ENCODE data around the gene DTD1. TPM values are rescaled to one million over a fixed set of nuclear protein-coding genes. Genes with fewer than 3 reads are reported as not detected.

The DTD1 gene
- total RNA-seq, 1 experiment from 2014 or later, result 16.6 TPM

- CTCF ChIA-PET, result no interaction called here
Measured at GRCh38 chr20:18788021-18788420, 200.2 kb downstream of the DTD1 start.

GRCh38 chr20:18790787-18791186, 202.9 kb downstream of the DTD1 start:
- POLR2A ChIA-PET (ENCODE audit: low non-redundant PET), result no interaction called here
- Histone ChIP-seq H3K27me3 (replicated peaks; ENCODE audit: insufficient read depth, low read depth, low read length, poor library complexity) (peaks cover 23% of the 10 kb centered on the region), H3K4me1 (ENCODE audit: insufficient read depth, low read length, poor library complexity, severe bottlenecking) (peaks cover 4% of the 10 kb centered on the region), H3K9me3 (ENCODE audit: low read depth, low read length, poor library complexity, severe bottlenecking) (no peaks in the 10 kb centered on the region), H3K27ac (ENCODE audit: low read depth, low read length, poor library complexity, severe bottlenecking) (no peak overlapping the region), H3K4me3 (ENCODE audit: low read depth, low read length, poor library complexity, severe bottlenecking) (no peak overlapping the region), H3K36me3 (ENCODE audit: insufficient read depth, low read length, poor library complexity, severe bottlenecking) (no peaks in the 10 kb centered on the region)
- CTCF ChIA-PET, result no interaction called here
- DNase-seq (ENCODE audit: low spot score), result no peak
- intact Hi-C loops (cut with micrococcal nuclease; ENCODE audit: unreplicated experiment), result no loop called here
- TF ChIP-seq CTCF (conservative IDR thresholded peaks at IDR 0.05; ENCODE audit: low read depth, low read length) (no peak), EZH2 (IDR thresholded peaks at IDR 0.05; ENCODE audit: borderline replicate concordance, low read depth, low read length, poor library complexity, severe bottlenecking) (no peak)
- BruUV-seq (replicated peaks), result no TSS peak

More at GRCh38 chr20:18788021-18788420, 200.2 kb downstream of the DTD1 start:
- DNase-seq (ENCODE audit: low spot score), result no peak
- no peak overlapping the region for H3K4me3 ChIP-seq (ENCODE audit: low read depth, low read length, poor library complexity, severe bottlenecking)
- POLR2A ChIA-PET (ENCODE audit: low non-redundant PET), result no interaction called here
- no peak for TF ChIP-seq CTCF (conservative IDR thresholded peaks at IDR 0.05; ENCODE audit: low read depth, low read length)
- TF ChIP-seq EZH2 (IDR thresholded peaks at IDR 0.05; ENCODE audit: borderline replicate concordance, low read depth, low read length, poor library complexity, severe bottlenecking), result no peak
- H3K27ac ChIP-seq (ENCODE audit: low read depth, low read length, poor library complexity, severe bottlenecking), result no peak overlapping the region
- H3K9me3 ChIP-seq (ENCODE audit: low read depth, low read length, poor library complexity, severe bottlenecking), result no peaks in the 10 kb centered on the region
- H3K27me3 ChIP-seq (replicated peaks; ENCODE audit: insufficient read depth, low read depth, low read length, poor library complexity), result peaks cover 30% of the 10 kb centered on the region
- no peaks in the 10 kb centered on the region for H3K36me3 ChIP-seq (ENCODE audit: insufficient read depth, low read length, poor library complexity, severe bottlenecking)
- BruUV-seq (replicated peaks), result no TSS peak
- H3K4me1 ChIP-seq (ENCODE audit: insufficient read depth, low read length, poor library complexity, severe bottlenecking), result no peaks in the 10 kb centered on the region
- intact Hi-C loops (cut with micrococcal nuclease; ENCODE audit: unreplicated experiment), result no loop called here

GRCh38 chr20:18793625-18794427, 206.0 kb downstream of the DTD1 start:
- BruUV-seq (replicated peaks), result no TSS peak
- Histone ChIP-seq H3K9me3 (ENCODE audit: low read depth, low read length, poor library complexity, severe bottlenecking) (no peaks in the 10 kb centered on the region), H3K27ac (ENCODE audit: low read depth, low read length, poor library complexity, severe bottlenecking) (peak overlapping the region; percentile 72), H3K4me1 (ENCODE audit: insufficient read depth, low read length, poor library complexity, severe bottlenecking) (peaks cover 4% of the 10 kb centered on the region), H3K36me3 (ENCODE audit: insufficient read depth, low read length, poor library complexity, severe bottlenecking) (no peaks in the 10 kb centered on the region), H3K4me3 (ENCODE audit: low read depth, low read length, poor library complexity, severe bottlenecking) (peak overlapping the region; percentile 63), H3K27me3 (replicated peaks; ENCODE audit: insufficient read depth, low read depth, low read length, poor library complexity) (peaks cover 23% of the 10 kb centered on the region)
- ChIA-PET CTCF (no interaction called here), POLR2A (ENCODE audit: low non-redundant PET) (no interaction called here)
- DNase-seq (ENCODE audit: low spot score), result peak; percentile 95
- no peak; the same call in 1 of the 2 replicates for TF ChIP-seq CTCF (conservative IDR thresholded peaks at IDR 0.05; ENCODE audit: low read depth, low read length)
- intact Hi-C loops (cut with micrococcal nuclease; ENCODE audit: unreplicated experiment), result no loop called here

All from A673 (cell line).